Measurements from ENCODE around the gene VSTM2B.

DNA sequence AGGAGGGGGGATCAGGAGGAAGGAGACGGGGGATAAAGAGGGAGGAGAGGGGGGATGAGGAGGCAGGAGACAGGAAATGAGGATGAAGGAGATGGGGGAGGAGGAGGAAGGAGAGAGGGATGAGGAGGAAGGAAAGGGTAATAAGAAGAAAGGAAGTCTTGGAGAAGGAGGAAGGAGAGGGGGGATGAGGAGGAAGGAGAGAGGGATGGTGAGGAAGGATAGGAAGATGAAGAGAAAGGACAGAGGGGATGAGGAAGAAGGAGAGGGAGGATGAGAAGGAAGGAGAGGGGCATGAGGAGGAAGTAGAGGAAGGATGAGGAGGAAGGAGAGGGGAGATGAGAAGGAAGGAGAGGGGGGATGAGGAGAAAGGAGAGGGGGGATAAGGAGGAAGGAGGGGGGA, 13.0 kb upstream of the VSTM2B start:
- TF ChIP-seq, protein P1, sequence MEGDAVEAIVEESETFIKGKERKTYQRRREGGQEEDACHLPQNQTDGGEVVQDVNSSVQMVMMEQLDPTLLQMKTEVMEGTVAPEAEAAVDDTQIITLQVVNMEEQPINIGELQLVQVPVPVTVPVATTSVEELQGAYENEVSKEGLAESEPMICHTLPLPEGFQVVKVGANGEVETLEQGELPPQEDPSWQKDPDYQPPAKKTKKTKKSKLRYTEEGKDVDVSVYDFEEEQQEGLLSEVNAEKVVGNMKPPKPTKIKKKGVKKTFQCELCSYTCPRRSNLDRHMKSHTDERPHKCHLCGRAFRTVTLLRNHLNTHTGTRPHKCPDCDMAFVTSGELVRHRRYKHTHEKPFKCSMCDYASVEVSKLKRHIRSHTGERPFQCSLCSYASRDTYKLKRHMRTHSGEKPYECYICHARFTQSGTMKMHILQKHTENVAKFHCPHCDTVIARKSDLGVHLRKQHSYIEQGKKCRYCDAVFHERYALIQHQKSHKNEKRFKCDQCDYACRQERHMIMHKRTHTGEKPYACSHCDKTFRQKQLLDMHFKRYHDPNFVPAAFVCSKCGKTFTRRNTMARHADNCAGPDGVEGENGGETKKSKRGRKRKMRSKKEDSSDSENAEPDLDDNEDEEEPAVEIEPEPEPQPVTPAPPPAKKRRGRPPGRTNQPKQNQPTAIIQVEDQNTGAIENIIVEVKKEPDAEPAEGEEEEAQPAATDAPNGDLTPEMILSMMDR (IDR thresholded peaks at IDR 0.05), result no peak
- no peak for TF ChIP-seq POLR2A (IDR thresholded peaks at IDR 0.05)
